ENCODE data around the gene ETV3.

Gene ETV3

GRCh38 chr1:157095091-157095490 is 43.1 kb downstream of the ETV3 start:
- ATAC-seq: no peak
- TF ChIP-seq ISL1 (CRISPR knock-in tag; IDR thresholded peaks at IDR 0.05) (no peak), CREB5 (CRISPR knock-in tag; IDR thresholded peaks at IDR 0.05; ENCODE audit: low read depth) (no peak), POU6F1 (CRISPR knock-in tag; IDR thresholded peaks at IDR 0.05; ENCODE audit: borderline replicate concordance, low read depth) (no peak)

GRCh38 chr1:157092831-157093230 is 45.4 kb downstream of the ETV3 start:
- no peak for ATAC-seq

GRCh38 chr1:157091668-157092273 is 46.4 kb downstream of the ETV3 start:
- TF ChIP-seq PATZ1 (CRISPR knock-in tag; IDR thresholded peaks at IDR 0.05; ENCODE audit: borderline replicate concordance) (no peak), PPARA (CRISPR knock-in tag; IDR thresholded peaks at IDR 0.05; ENCODE audit: borderline replicate concordance) (no peak), SNAI2 (CRISPR knock-in tag; IDR thresholded peaks at IDR 0.05) (no peak), BACH2 (CRISPR knock-in tag; IDR thresholded peaks at IDR 0.05; ENCODE audit: borderline replicate concordance) (no peak), GLIS3 (CRISPR knock-in tag; IDR thresholded peaks at IDR 0.05) (no peak), CSRNP3 (CRISPR knock-in tag; IDR thresholded peaks at IDR 0.05) (no peak), ZFP3 (CRISPR knock-in tag; IDR thresholded peaks at IDR 0.05) (no peak), ISL1 (CRISPR knock-in tag; IDR thresholded peaks at IDR 0.05) (no peak), TOX (CRISPR knock-in tag; IDR thresholded peaks at IDR 0.05; ENCODE audit: borderline replicate concordance) (no peak)
- ATAC-seq: no peak

More at GRCh38 chr1:157092831-157093230, 45.4 kb downstream of the ETV3 start:
- TF ChIP-seq ZNF565 (CRISPR knock-in tag; conservative IDR thresholded peaks at IDR 0.05; ENCODE audit: low read depth) (no peak), GLIS3 (CRISPR knock-in tag; IDR thresholded peaks at IDR 0.05) (no peak), POU6F1 (CRISPR knock-in tag; IDR thresholded peaks at IDR 0.05; ENCODE audit: borderline replicate concordance, low read depth) (no peak), ESRRG (CRISPR knock-in tag; IDR thresholded peaks at IDR 0.05) (no peak), OSR1 (CRISPR knock-in tag; IDR thresholded peaks at IDR 0.05) (no peak), ARNTL (CRISPR knock-in tag; IDR thresholded peaks at IDR 0.05; ENCODE audit: borderline replicate concordance, low read depth) (no peak), TOX (CRISPR knock-in tag; IDR thresholded peaks at IDR 0.05; ENCODE audit: borderline replicate concordance) (no peak), ZNF70 (CRISPR knock-in tag; IDR thresholded peaks at IDR 0.05) (no peak), ZNF8 (CRISPR knock-in tag; IDR thresholded peaks at IDR 0.05) (no peak), ZFP30 (CRISPR knock-in tag; IDR thresholded peaks at IDR 0.05) (no peak), RARB (CRISPR knock-in tag; IDR thresholded peaks at IDR 0.05) (no peak), PATZ1 (CRISPR knock-in tag; IDR thresholded peaks at IDR 0.05; ENCODE audit: borderline replicate concordance) (no peak), TSHZ2 (CRISPR knock-in tag; IDR thresholded peaks at IDR 0.05) (no peak)

Measured in SK-N-SH treated with all-trans-retinoic acid at 6 μM for 48 hours (cell line).